GM12878 (cell line): ENCODE results near the gene ADD2. TPM values are rescaled to one million over a fixed set of nuclear protein-coding genes. Genes with fewer than 3 reads are reported as not detected.

Experiments used
- ATAC-seq: fragments of 200-7000 bp; cut with Tn5 transposase; 3 replicates; pipeline ENCODE4 v1.9.1; 2020; ENCODE audit warnings: mild to moderate bottlenecking, moderate library complexity
- BruUV-seq: library from RNA; stranded (reverse); fragments of 400-500 nt; replicated peaks from 2 replicates; lab custom pipeline; 2021; lab: Mats Ljungman, UMichigan
- CTCF ChIA-PET: fragments of 300-600 bp; sonication (Branson Sonifier 250); formaldehyde crosslinking; extraction: SDS; loops from one replicate; lab custom pipeline; 2021; ENCODE audit warnings: inconsistent platforms; lab: Yijun Ruan, JAX
- POLR2A ChIA-PET: fragments of 350-600 bp; formaldehyde crosslinking; extraction: SDS; loops from one replicate; lab custom pipeline; 2021; ENCODE audit warnings: inconsistent platforms; lab: Charles Lee
- RAD21 ChIA-PET: fragments of 300-600 bp; sonication (Branson Sonifier 250); formaldehyde crosslinking; loops from one replicate; lab custom pipeline; 2023; ENCODE audit warnings: antibody characterized with exemption; ENCODE audit not compliant: unreplicated experiment; lab: Charles Lee
- SMC1A ChIA-PET: fragments of 300-600 bp; sonication (Branson Sonifier 250); formaldehyde crosslinking; loops from one replicate; lab custom pipeline; 2023; ENCODE audit not compliant: unreplicated experiment, uncharacterized antibody; lab: Charles Lee
- DNase-seq: peaks from one replicate; pipeline ENCODE4 v3.0.0-alpha.2; 2011; ENCODE audit warnings: low read depth, low spot score
- FAIRE-seq: peaks from 3 replicates; lab custom pipeline; 2011; peaks lifted over from hg19 to GRCh38; lab: Jason Lieb, UNC
- H2AFZ ChIP-seq: 2 replicates; pipeline ENCODE4 v1.6.0; 2011; ENCODE audit warnings: low read depth, low read length, control low read depth; ENCODE audit not compliant: control insufficient read depth
- H3K27ac ChIP-seq: 2 replicates; pipeline ENCODE4 v1.5.1; 2011; ENCODE audit warnings: control low read depth; ENCODE audit not compliant: control insufficient read depth, insufficient read depth
- H3K27me3 ChIP-seq, 2 experiments: replicated peaks in 1 of 2; 2 replicates each; pipeline versions ENCODE4 v1.6.0 to v1.6.1; 2011; ENCODE audit warnings: low read length in 1 of 2; ENCODE audit not compliant: control insufficient read depth in 2 of 2, insufficient read depth in 2 of 2
- H3K36me3 ChIP-seq, 2 experiments: 2 replicates each; pipeline ENCODE4 v1.5.1; 2011; ENCODE audit warnings: low read length in 1 of 2; ENCODE audit not compliant: control insufficient read depth in 2 of 2, insufficient read depth in 2 of 2
- H3K4me1 ChIP-seq: 2 replicates; pipeline ENCODE4 v1.6.1; 2011; ENCODE audit warnings: mild to moderate bottlenecking, low read length, moderate library complexity, mixed read lengths; ENCODE audit not compliant: control insufficient read depth, insufficient read depth
- H3K4me2 ChIP-seq: 2 replicates; pipeline ENCODE4 v1.6.0; 2011; ENCODE audit warnings: control low read depth; ENCODE audit not compliant: control insufficient read depth, insufficient read depth
- H3K4me3 ChIP-seq: fragments of 200-600 bp; sonication (generic); 2 replicates; pipeline ENCODE4 v1.5.1; 2016
- H3K79me2 ChIP-seq: 2 replicates; pipeline ENCODE4 v1.6.0; 2011; ENCODE audit warnings: low read length; ENCODE audit not compliant: control insufficient read depth, insufficient read depth
- H3K9ac ChIP-seq: 2 replicates; pipeline ENCODE4 v1.8.0; 2011; ENCODE audit warnings: low read length, control low read depth, mixed read lengths; ENCODE audit not compliant: control insufficient read depth, insufficient read depth
- H3K9me3 ChIP-seq: replicated peaks from 3 replicates; pipeline ENCODE4 v1.5.1; 2011; ENCODE audit warnings: mild to moderate bottlenecking, low read length; ENCODE audit not compliant: control insufficient read depth, insufficient read depth
- H4K20me1 ChIP-seq: 2 replicates; pipeline ENCODE4 v1.6.0; 2011; ENCODE audit not compliant: control insufficient read depth, insufficient read depth
- JUND ChIP-seq: IDR thresholded peaks from 2 replicates; pipeline ENCODE4 v1.6.1; 2012; ENCODE audit warnings: low read depth, mild to moderate bottlenecking, low read length, improper control_type of control experiment, moderate library complexity
- LARP7 ChIP-seq: fragments of 450-650 bp; IDR thresholded peaks from 2 replicates; pipeline ENCODE4 v1.6.1; 2017; ENCODE audit warnings: mild to moderate bottlenecking
- NR2C1 ChIP-seq: fragments of 450-650 bp; IDR thresholded peaks from 2 replicates; pipeline ENCODE4 v1.6.1; 2017; ENCODE audit warnings: antibody characterized with exemption, mild to moderate bottlenecking, moderate library complexity
- PML ChIP-seq: IDR thresholded peaks from 2 replicates; pipeline ENCODE4 v1.6.1; 2012; ENCODE audit warnings: low read length, inconsistent platforms
- POU2F2 ChIP-seq: IDR thresholded peaks from 3 replicates; pipeline ENCODE4 v1.6.1; 2011; ENCODE audit warnings: low read depth, mild to moderate bottlenecking, low read length, borderline replicate concordance
- SIX5 ChIP-seq: IDR thresholded peaks from 2 replicates; pipeline ENCODE4 v1.6.1; 2011; ENCODE audit warnings: mild to moderate bottlenecking, low read depth, low read length, moderate library complexity; ENCODE audit not compliant: severe bottlenecking
- SREBF1 ChIP-seq: IDR thresholded peaks from 2 replicates; pipeline ENCODE4 v1.6.1; 2012; ENCODE audit warnings: mild to moderate bottlenecking, low read length
- SUPT20H ChIP-seq: IDR thresholded peaks from 2 replicates; pipeline ENCODE4 v1.6.1; 2011; ENCODE audit warnings: low read depth, mild to moderate bottlenecking, low read length, moderate library complexity, borderline replicate concordance; ENCODE audit not compliant: control insufficient read depth
- TARDBP ChIP-seq: IDR thresholded peaks from 2 replicates; pipeline ENCODE4 v1.6.1; 2016; ENCODE audit warnings: borderline replicate concordance
- WGBS: methylation state at CpG from one replicate; pipeline ENCODE4 v1.1.6; 2016; ENCODE audit warnings: low lambda C conversion rate; ENCODE audit not compliant: insufficient replicate concordance, insufficient coverage; ENCODE audit errors: missing lambda C conversion rate; 5-methylcytosine and 5-hydroxymethylcytosine counted together
- in situ Hi-C: fragments of 300-500 bp; cut with MboI; formaldehyde crosslinking; loops from 9 replicates; pipeline ENCODE4 v1.14.3; 2018; ENCODE audit warnings: mixed read lengths
- intact Hi-C: fragments of 100-400 bp; cut with micrococcal nuclease; formaldehyde crosslinking; loops from one replicate; pipeline ENCODE4 v1.14.2; 2022; ENCODE audit not compliant: unreplicated experiment
- polyA plus RNA-seq, 11 experiments: library from polyadenylated mRNA; depleted of rRNA in 4 of 11; unstranded in 6 of 11; stranded (reverse) in 5 of 11; fragments of >200 nt; fragmentation: Nextera tagmentation in 4 of 11; fragmentation: Illumina TruSeq in 1 of 11; extraction: Ambion mirVana in 4 of 11; extraction: Trizol in 1 of 11; gene quantifications; 1 replicate in 1 of 11; 2 replicates in 10 of 11; pipeline versions ENCODE4 v1.2.1 to v1.2.3, GENCODE V29; 2011 to 2016; ENCODE audit warnings: inconsistent platforms in 2 of 11, missing spikeins in 2 of 11, low read depth in 1 of 11
- total RNA-seq, 4 experiments: library from RNA; depleted of rRNA in 3 of 4; stranded (reverse); fragments of >200 nt in 3 of 4; fragmentation: Illumina TruSeq in 1 of 4; extraction: Trizol in 1 of 4; gene quantifications; 2 replicates each; pipeline versions ENCODE4 v1.2.1 to v1.2.3, GENCODE V29; 2013 to 2021
- TF ChIP-seq, protein P1 (sequence below): fragments of 450-650 bp; IDR thresholded peaks from 2 replicates; pipeline ENCODE4 v1.6.1; 2017; ENCODE audit warnings: antibody characterized with exemption, mild to moderate bottlenecking, moderate library complexity
- TF ChIP-seq, protein P2 (sequence below): IDR thresholded peaks from 2 replicates; pipeline ENCODE4 v1.6.1; 2012; ENCODE audit warnings: low read depth, low read length, improper control_type of control experiment
- TF ChIP-seq, protein P3 (sequence below): fragments of 450-650 bp; formaldehyde crosslinking; IDR thresholded peaks from 2 replicates; pipeline ENCODE4 v1.4.0; 2022; ENCODE audit warnings: mild to moderate bottlenecking, moderate library complexity

ADD2 gene
- total and polyA plus RNA-seq, 10 of the 15 experiments (the other 5 are each of a cell fraction or from before 2014, with no cell fraction given) = 0.05 to 0.13 (median 0.08) TPM; not detected in 7

DNA sequence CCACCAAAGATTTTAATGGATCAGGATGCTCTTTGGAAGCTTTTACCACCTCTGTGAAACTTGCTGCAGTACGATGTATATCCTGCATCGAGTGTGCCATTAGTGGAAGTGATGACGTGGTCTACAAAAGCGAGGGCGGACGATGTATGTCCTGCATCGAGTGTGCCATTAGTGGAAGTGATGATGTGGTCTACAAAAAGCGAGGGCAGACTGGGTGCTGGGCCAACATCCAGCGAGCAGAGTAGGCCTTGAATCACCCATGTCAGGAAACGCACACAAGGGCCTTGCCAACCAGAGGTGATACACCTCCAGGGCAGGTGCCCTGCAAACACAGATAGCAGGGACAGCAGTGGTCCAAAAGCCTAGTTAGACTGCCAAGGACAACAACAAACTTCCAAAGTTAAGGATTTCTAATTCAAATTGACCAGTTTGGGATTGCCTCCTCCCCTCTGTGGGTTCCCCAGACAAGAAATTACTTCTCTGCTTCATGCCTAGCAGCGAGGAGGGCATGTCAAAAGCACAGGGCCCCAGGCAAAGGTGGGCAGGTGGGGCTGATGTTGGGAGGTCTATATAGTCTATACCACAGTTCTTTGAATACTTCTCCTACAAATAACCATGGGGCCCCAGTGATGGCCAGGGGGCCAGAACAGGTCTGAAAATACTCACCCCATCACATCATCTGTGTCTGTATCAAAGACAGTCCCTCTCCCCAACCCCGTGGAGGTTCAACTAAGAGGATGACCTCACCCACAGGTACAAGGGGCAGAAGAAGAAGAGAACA is 70.2 kb downstream of the ADD2 start:
- Histone ChIP-seq H3K4me1 (no peaks in the 10 kb centered on the region), H3K27ac (no peak overlapping the region), H3K36me3 (no peaks in the 10 kb centered on the region), H2AFZ (no peak overlapping the region), H4K20me1 (no peaks in the 10 kb centered on the region), H3K79me2 (no peaks in the 10 kb centered on the region), H3K9ac (no peak overlapping the region), H3K4me2 (no peak overlapping the region), H3K27me3 (no peaks in the 10 kb centered on the region), H3K9me3 (no peaks in the 10 kb centered on the region), H3K4me3 (no peak overlapping the region)
- BruUV-seq = no TSS peak
- CTCF ChIA-PET = no interaction called here
- in situ Hi-C loops (no loop called here), intact Hi-C loops (no loop called here)
- POLR2A ChIA-PET = no interaction called here
- WGBS = 31% methylated on average over 12 of the region's 12 CpGs
- RAD21 ChIA-PET = no interaction called here
- SMC1A ChIA-PET = no interaction called here
- TF ChIP-seq SIX5 (no peak), LARP7 (no peak), NR2C1 (no peak), JUND (no peak), PML (no peak), SREBF1 (no peak), POU2F2 (no peak), TARDBP (no peak), SUPT20H (no peak)
- TF ChIP-seq, protein P1, sequence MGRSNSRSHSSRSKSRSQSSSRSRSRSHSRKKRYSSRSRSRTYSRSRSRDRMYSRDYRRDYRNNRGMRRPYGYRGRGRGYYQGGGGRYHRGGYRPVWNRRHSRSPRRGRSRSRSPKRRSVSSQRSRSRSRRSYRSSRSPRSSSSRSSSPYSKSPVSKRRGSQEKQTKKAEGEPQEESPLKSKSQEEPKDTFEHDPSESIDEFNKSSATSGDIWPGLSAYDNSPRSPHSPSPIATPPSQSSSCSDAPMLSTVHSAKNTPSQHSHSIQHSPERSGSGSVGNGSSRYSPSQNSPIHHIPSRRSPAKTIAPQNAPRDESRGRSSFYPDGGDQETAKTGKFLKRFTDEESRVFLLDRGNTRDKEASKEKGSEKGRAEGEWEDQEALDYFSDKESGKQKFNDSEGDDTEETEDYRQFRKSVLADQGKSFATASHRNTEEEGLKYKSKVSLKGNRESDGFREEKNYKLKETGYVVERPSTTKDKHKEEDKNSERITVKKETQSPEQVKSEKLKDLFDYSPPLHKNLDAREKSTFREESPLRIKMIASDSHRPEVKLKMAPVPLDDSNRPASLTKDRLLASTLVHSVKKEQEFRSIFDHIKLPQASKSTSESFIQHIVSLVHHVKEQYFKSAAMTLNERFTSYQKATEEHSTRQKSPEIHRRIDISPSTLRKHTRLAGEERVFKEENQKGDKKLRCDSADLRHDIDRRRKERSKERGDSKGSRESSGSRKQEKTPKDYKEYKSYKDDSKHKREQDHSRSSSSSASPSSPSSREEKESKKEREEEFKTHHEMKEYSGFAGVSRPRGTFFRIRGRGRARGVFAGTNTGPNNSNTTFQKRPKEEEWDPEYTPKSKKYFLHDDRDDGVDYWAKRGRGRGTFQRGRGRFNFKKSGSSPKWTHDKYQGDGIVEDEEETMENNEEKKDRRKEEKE = no peak
- TF ChIP-seq, protein P2, sequence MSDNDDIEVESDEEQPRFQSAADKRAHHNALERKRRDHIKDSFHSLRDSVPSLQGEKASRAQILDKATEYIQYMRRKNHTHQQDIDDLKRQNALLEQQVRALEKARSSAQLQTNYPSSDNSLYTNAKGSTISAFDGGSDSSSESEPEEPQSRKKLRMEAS = no peak
- TF ChIP-seq, protein P3, sequence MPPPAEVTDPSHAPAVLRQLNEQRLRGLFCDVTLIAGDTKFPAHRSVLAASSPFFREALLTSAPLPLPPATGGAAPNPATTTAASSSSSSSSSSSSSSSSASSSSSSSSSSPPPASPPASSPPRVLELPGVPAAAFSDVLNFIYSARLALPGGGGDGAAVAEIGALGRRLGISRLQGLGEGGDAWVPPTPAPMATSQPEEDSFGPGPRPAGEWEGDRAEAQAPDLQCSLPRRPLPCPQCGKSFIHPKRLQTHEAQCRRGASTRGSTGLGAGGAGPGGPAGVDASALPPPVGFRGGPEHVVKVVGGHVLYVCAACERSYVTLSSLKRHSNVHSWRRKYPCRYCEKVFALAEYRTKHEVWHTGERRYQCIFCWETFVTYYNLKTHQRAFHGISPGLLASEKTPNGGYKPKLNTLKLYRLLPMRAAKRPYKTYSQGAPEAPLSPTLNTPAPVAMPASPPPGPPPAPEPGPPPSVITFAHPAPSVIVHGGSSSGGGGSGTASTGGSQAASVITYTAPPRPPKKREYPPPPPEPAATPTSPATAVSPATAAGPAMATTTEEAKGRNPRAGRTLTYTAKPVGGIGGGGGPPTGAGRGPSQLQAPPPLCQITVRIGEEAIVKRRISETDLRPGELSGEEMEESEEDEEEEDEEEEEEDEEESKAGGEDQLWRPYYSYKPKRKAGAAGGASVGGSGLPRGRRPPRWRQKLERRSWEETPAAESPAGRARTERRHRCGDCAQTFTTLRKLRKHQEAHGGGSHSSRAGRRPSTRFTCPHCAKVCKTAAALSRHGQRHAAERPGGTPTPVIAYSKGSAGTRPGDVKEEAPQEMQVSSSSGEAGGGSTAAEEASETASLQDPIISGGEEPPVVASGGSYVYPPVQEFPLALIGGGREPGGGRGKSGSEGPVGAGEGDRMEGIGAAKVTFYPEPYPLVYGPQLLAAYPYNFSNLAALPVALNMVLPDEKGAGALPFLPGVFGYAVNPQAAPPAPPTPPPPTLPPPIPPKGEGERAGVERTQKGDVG = no peak
- FAIRE-seq (no peak), ATAC-seq (no peak), DNase-seq (no peak)
